Progenitor cell of endocrine pancreas (in vitro differentiated cells): Measurements from ENCODE around the gene STKLD1. TPM values are rescaled to one million over a fixed set of nuclear protein-coding genes. Genes with fewer than 3 reads are reported as not detected.
"Not testable (repeated sequence)": the region's sequence is repeated elsewhere in the genome, so short reads cannot be mapped to it uniquely, and the experiment has no call there.

Source experiments
- DNase-seq: peaks from one replicate; pipeline ENCODE4 v3.0.0; 2021; ENCODE audit warnings: low spot score; ENCODE audit not compliant: unreplicated experiment
- H3K27ac Mint-ChIP-seq: 2 replicates; pipeline ENCODE4 v1.8.0; 2021; ENCODE audit warnings: mild to moderate bottlenecking, moderate library complexity, mixed read lengths
- H3K27me3 Mint-ChIP-seq: 2 replicates; pipeline ENCODE4 v1.8.0; 2021; ENCODE audit warnings: mixed read lengths
- H3K36me3 Mint-ChIP-seq: 2 replicates; pipeline ENCODE4 v1.8.0; 2022; ENCODE audit warnings: mixed read lengths; ENCODE audit not compliant: insufficient read depth
- H3K4me1 Mint-ChIP-seq: 2 replicates; pipeline ENCODE4 v1.8.0; 2021; ENCODE audit warnings: low read depth, mixed read lengths
- H3K4me3 Mint-ChIP-seq: 2 replicates; pipeline ENCODE4 v1.8.0; 2021; ENCODE audit warnings: low read depth, mild to moderate bottlenecking, moderate library complexity, mixed read lengths
- H3K9me3 Mint-ChIP-seq: 2 replicates; pipeline ENCODE4 v1.8.0; 2021; ENCODE audit warnings: low read depth, mixed read lengths
- CTCF ChIP-seq: fragments of 200-600 bp; sonication (generic); IDR thresholded peaks from one replicate; pipeline ENCODE4 v1.5.0; 2021; ENCODE audit warnings: antibody characterized with exemption, mild to moderate bottlenecking; ENCODE audit not compliant: unreplicated experiment
- total RNA-seq: library from RNA; stranded (reverse); gene quantifications from 2 replicates; pipeline ENCODE4 v1.2.1, GENCODE V29; 2021

Gene STKLD1
- total RNA-seq, 1 donor from 2014 or later: 4.0 TPM

- Mint-ChIP-seq H3K4me3 (peak overlapping the region; percentile 91), H3K36me3 (peaks cover 2% of the 10 kb centered on the region), H3K27ac (peak overlapping the region; percentile 96), H3K27me3 (no peaks in the 10 kb centered on the region), H3K4me1 (peaks cover 19% of the 10 kb centered on the region), H3K9me3 (no peaks in the 10 kb centered on the region)
- peak; percentile 20 for TF ChIP-seq CTCF
- peak; percentile 27 for DNase-seq
These were observed 946 bp upstream of the STKLD1 start for GRCh38 chr9:133375116-133375723.

- H3K9me3 Mint-ChIP-seq, H3K27me3 Mint-ChIP-seq, H3K36me3 Mint-ChIP-seq, H3K27ac Mint-ChIP-seq, DNase-seq, H3K4me1 Mint-ChIP-seq: not testable (repeated sequence)
- H3K4me3 Mint-ChIP-seq: peak overlapping the region; percentile 64
These were observed 1.1 kb downstream of the STKLD1 start for GRCh38 chr9:133377280-133377679.

GRCh38 chr9:133377721-133378216, 1.6 kb downstream of the STKLD1 start:
- H3K36me3 Mint-ChIP-seq: no peaks in the 10 kb centered on the region
- no peaks in the 10 kb centered on the region for H3K27me3 Mint-ChIP-seq
- no peak overlapping the region for H3K27ac Mint-ChIP-seq
- no peaks in the 10 kb centered on the region for H3K9me3 Mint-ChIP-seq
- H3K4me3 Mint-ChIP-seq: no peak overlapping the region
- no peak for TF ChIP-seq CTCF
- no peak for DNase-seq
- peaks cover 9% of the 10 kb centered on the region for H3K4me1 Mint-ChIP-seq

- no peak for TF ChIP-seq CTCF
- Mint-ChIP-seq H3K4me3 (no peak overlapping the region), H3K27ac (no peak overlapping the region), H3K4me1 (peaks cover 9% of the 10 kb centered on the region), H3K27me3 (no peaks in the 10 kb centered on the region), H3K36me3 (no peaks in the 10 kb centered on the region), H3K9me3 (no peaks in the 10 kb centered on the region)
- DNase-seq: no peak
These were observed 2.3 kb downstream of the STKLD1 start for GRCh38 chr9:133378408-133378962.

GRCh38 chr9:133379153-133380086, 3.3 kb downstream of the STKLD1 start:
- DNase-seq: no peak
- Mint-ChIP-seq H3K27ac (no peak overlapping the region), H3K27me3 (no peaks in the 10 kb centered on the region), H3K4me3 (no peak overlapping the region), H3K4me1 (peaks cover 6% of the 10 kb centered on the region), H3K36me3 (no peaks in the 10 kb centered on the region), H3K9me3 (no peaks in the 10 kb centered on the region)
- no peak for TF ChIP-seq CTCF
